ENCODE results near the gene TENM4. TPM values are rescaled to one million over a fixed set of nuclear protein-coding genes. Genes with fewer than 3 reads are reported as not detected.

The TENM4 gene
- total RNA-seq, 1 donor from 2014 or later, result 5.1 TPM

DNA sequence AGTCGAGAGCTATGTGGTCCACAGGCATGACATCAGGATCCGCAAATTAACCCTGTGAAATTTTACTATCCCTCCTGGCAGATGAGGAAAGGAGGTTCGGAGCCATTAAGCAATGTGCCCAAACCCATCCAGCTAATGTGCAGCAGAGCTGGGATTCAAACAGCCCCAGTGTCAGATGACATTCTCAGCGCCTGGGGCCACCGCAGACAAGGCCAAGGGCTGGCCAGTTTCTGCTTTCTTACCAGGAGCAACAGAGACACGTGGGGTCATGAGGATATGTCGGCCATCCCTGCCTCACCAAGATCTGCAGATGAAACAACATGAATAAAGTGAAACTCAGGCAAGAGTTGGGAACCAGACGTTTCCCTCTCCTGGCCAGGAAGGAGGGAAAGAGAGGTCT is 110.2 kb downstream of the TENM4 start:
- Mint-ChIP-seq H3K9me3 (no peaks in the 10 kb centered on the region), H3K4me3 (no peak overlapping the region), H3K27me3 (ENCODE audit: insufficient read depth, low read depth) (peaks cover 3% of the 10 kb centered on the region), H3K27ac (no peak overlapping the region), H3K36me3 (no peaks in the 10 kb centered on the region), H3K4me1 (peaks cover 21% of the 10 kb centered on the region)
- Histone ChIP-seq H3F3A (ENCODE audit: low read depth) (no peaks in the 10 kb centered on the region), H3K9ac (no peak overlapping the region), H3K4me2 (no peak overlapping the region), H3K4me3 (no peak overlapping the region), H3K4me1 (peaks cover 9% of the 10 kb centered on the region), H2AFZ (replicated peaks) (no peak overlapping the region), H3K27ac (no peak overlapping the region), H3K9me3 (ENCODE audit: low read depth) (no peaks in the 10 kb centered on the region), H3K27me3 (no peaks in the 10 kb centered on the region), H3K36me3 (no peaks in the 10 kb centered on the region), H4K20me1 (ENCODE audit: low read depth) (no peaks in the 10 kb centered on the region), H3K79me2 (ENCODE audit: low read depth) (no peaks in the 10 kb centered on the region)
- no peak for DNase-seq (ENCODE audit: low spot score)
- TF ChIP-seq, protein P1, sequence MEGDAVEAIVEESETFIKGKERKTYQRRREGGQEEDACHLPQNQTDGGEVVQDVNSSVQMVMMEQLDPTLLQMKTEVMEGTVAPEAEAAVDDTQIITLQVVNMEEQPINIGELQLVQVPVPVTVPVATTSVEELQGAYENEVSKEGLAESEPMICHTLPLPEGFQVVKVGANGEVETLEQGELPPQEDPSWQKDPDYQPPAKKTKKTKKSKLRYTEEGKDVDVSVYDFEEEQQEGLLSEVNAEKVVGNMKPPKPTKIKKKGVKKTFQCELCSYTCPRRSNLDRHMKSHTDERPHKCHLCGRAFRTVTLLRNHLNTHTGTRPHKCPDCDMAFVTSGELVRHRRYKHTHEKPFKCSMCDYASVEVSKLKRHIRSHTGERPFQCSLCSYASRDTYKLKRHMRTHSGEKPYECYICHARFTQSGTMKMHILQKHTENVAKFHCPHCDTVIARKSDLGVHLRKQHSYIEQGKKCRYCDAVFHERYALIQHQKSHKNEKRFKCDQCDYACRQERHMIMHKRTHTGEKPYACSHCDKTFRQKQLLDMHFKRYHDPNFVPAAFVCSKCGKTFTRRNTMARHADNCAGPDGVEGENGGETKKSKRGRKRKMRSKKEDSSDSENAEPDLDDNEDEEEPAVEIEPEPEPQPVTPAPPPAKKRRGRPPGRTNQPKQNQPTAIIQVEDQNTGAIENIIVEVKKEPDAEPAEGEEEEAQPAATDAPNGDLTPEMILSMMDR (IDR thresholded peaks at IDR 0.05), result no peak
- TF ChIP-seq EZH2 (IDR thresholded peaks at IDR 0.05), result no peak
- TF ChIP-seq EZH2phosphoT487 (IDR thresholded peaks at IDR 0.05), result no peak

DNA sequence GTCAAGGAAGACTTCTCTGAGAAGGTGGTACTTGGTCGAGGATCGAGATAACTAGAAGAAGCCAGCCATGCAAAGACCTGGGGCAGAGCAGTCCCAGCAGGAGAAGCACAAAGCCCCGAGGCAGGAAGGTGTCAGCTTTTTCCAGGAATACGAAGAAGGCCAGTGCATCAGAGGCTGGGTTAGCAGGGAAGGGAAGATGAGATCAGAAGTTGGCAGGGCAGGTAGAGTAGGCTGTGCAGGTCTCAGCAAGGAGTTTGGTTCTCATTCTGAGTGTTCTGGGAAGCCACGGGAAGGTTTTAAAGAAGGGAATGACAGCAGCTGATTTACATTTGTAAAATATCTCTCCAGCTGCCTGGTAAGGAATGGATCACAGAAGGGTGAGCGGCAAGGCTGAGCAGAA is 111.3 kb downstream of the TENM4 start:
- TF ChIP-seq, protein P1 (IDR thresholded peaks at IDR 0.05), result no peak
- TF ChIP-seq EZH2phosphoT487 (IDR thresholded peaks at IDR 0.05) (no peak), EZH2 (IDR thresholded peaks at IDR 0.05) (no peak)
- Mint-ChIP-seq H3K9me3 (no peaks in the 10 kb centered on the region), H3K4me1 (peaks cover 21% of the 10 kb centered on the region)

DNA sequence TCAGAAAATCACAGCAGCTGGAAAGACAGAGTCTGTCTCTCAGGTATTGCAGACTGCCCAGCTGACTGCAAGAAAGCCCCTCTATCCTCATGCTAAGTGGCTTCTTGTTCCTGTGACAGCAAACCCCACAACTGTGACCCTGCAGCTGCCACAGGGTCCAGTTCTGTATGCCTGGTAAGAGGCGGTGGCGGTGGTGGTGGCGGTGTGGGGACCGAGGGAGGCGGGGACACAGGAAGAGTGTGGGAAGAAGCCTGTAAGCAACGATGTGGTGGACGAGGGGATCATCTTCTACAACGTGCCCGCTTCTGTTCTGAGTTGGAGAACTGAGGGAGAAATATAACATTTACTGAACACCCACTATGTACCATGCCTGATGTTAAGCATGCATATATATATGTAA is 112.4 kb downstream of the TENM4 start:
- peaks cover 9% of the 10 kb centered on the region for H3K4me1 ChIP-seq
- peaks cover 21% of the 10 kb centered on the region for H3K4me1 Mint-ChIP-seq
- H3K9ac ChIP-seq, result no peak overlapping the region
- DNase-seq (ENCODE audit: low spot score), result no peak
- no peak overlapping the region for H3K4me3 Mint-ChIP-seq
- no peaks in the 10 kb centered on the region for H3K36me3 Mint-ChIP-seq
- no peaks in the 10 kb centered on the region for H3K9me3 ChIP-seq (ENCODE audit: low read depth)
- H3K4me2 ChIP-seq, result no peak overlapping the region
- H3K4me3 ChIP-seq, result no peak overlapping the region
- peaks cover 2% of the 10 kb centered on the region for H3K27me3 Mint-ChIP-seq (ENCODE audit: insufficient read depth, low read depth)
- no peak overlapping the region for H3K27ac Mint-ChIP-seq
- H3K9me3 Mint-ChIP-seq, result no peaks in the 10 kb centered on the region
- H4K20me1 ChIP-seq (ENCODE audit: low read depth), result peaks cover 4% of the 10 kb centered on the region
- H3K27ac ChIP-seq, result no peak overlapping the region
- H3K27me3 ChIP-seq, result no peaks in the 10 kb centered on the region
- H3F3A ChIP-seq (ENCODE audit: low read depth), result no peaks in the 10 kb centered on the region
- H3K36me3 ChIP-seq, result no peaks in the 10 kb centered on the region
- no peaks in the 10 kb centered on the region for H3K79me2 ChIP-seq (ENCODE audit: low read depth)
- TF ChIP-seq EZH2phosphoT487 (IDR thresholded peaks at IDR 0.05) (no peak), EZH2 (IDR thresholded peaks at IDR 0.05) (no peak)
- TF ChIP-seq, protein P1 (IDR thresholded peaks at IDR 0.05), result no peak
- no peak overlapping the region for H2AFZ ChIP-seq (replicated peaks)

More for the DNA sequence above, 111.3 kb downstream of the TENM4 start:
- Histone ChIP-seq H3K27me3 (no peaks in the 10 kb centered on the region), H3K36me3 (no peaks in the 10 kb centered on the region), H3K79me2 (ENCODE audit: low read depth) (no peaks in the 10 kb centered on the region), H3K4me1 (peaks cover 9% of the 10 kb centered on the region), H3K9me3 (ENCODE audit: low read depth) (no peaks in the 10 kb centered on the region), H4K20me1 (ENCODE audit: low read depth) (peaks cover 4% of the 10 kb centered on the region), H3K4me3 (no peak overlapping the region), H3K4me2 (no peak overlapping the region), H2AFZ (replicated peaks) (no peak overlapping the region), H3K27ac (no peak overlapping the region), H3K9ac (no peak overlapping the region), H3F3A (ENCODE audit: low read depth) (no peaks in the 10 kb centered on the region)
- H3K36me3 Mint-ChIP-seq, result no peaks in the 10 kb centered on the region
- no peak overlapping the region for H3K27ac Mint-ChIP-seq
- no peak overlapping the region for H3K4me3 Mint-ChIP-seq
- H3K27me3 Mint-ChIP-seq (ENCODE audit: insufficient read depth, low read depth), result peaks cover 3% of the 10 kb centered on the region
- no peak for DNase-seq (ENCODE audit: low spot score)

All from neural progenitor cell (in vitro differentiated cells).